Hepatocyte (in vitro differentiated cells): ENCODE data around the gene RPL13A. TPM values are rescaled to one million over a fixed set of nuclear protein-coding genes. Genes with fewer than 3 reads are reported as not detected.

Experiments used
- DNase-seq: peaks from one replicate; pipeline ENCODE4 v3.0.0-alpha.2; 2016; ENCODE audit warnings: low spot score
- H2AFZ ChIP-seq: fragments of 200-600 bp; sonication (generic); 2 replicates; pipeline ENCODE4 v1.6.0; 2016; ENCODE audit warnings: antibody characterized with exemption, mild to moderate bottlenecking
- H3K27ac ChIP-seq: fragments of 200-600 bp; sonication (generic); 2 replicates; pipeline ENCODE4 v1.5.1; 2016; ENCODE audit warnings: mild to moderate bottlenecking
- H3K27me3 ChIP-seq: fragments of 200-600 bp; sonication (generic); 2 replicates; pipeline ENCODE4 v1.6.1; 2016
- H3K36me3 ChIP-seq: fragments of 200-600 bp; sonication (generic); replicated peaks from 2 replicates; pipeline ENCODE4 v1.5.1; 2016; ENCODE audit warnings: low read depth; ENCODE audit not compliant: insufficient read depth
- H3K4me1 ChIP-seq: fragments of 200-600 bp; sonication (generic); 2 replicates; pipeline ENCODE4 v1.5.1; 2016; ENCODE audit warnings: mild to moderate bottlenecking, moderate library complexity; ENCODE audit not compliant: insufficient read depth
- H3K4me2 ChIP-seq: fragments of 200-600 bp; sonication (generic); 2 replicates; pipeline ENCODE4 v1.6.0; 2016
- H3K4me3 ChIP-seq: fragments of 200-600 bp; sonication (generic); 2 replicates; pipeline ENCODE4 v1.5.1; 2016; ENCODE audit warnings: mild to moderate bottlenecking
- H3K79me2 ChIP-seq: fragments of 200-600 bp; sonication (generic); 2 replicates; pipeline ENCODE4 v1.6.0; 2017; ENCODE audit warnings: mild to moderate bottlenecking
- H3K9me2 ChIP-seq: fragments of 200-600 bp; sonication (generic); replicated peaks from 2 replicates; pipeline ENCODE4 v1.6.0; 2017; ENCODE audit warnings: mild to moderate bottlenecking; ENCODE audit not compliant: insufficient read depth
- H3K9me3 ChIP-seq: fragments of 200-600 bp; sonication (generic); 2 replicates; pipeline ENCODE4 v1.5.1; 2016; ENCODE audit warnings: low read depth, mild to moderate bottlenecking
- H4K20me1 ChIP-seq: fragments of 200-600 bp; sonication (generic); 2 replicates; pipeline ENCODE4 v1.6.0; 2016; ENCODE audit warnings: mild to moderate bottlenecking; ENCODE audit not compliant: insufficient read depth, poor library complexity, severe bottlenecking
- EZH2 ChIP-seq: fragments of 200-600 bp; sonication (generic); IDR thresholded peaks from 2 replicates; pipeline ENCODE4 v1.6.1; 2016; ENCODE audit warnings: antibody characterized with exemption, mild to moderate bottlenecking, borderline replicate concordance
- EZH2phosphoT487 ChIP-seq: fragments of 200-600 bp; sonication (generic); IDR thresholded peaks from one replicate; pipeline ENCODE4 v1.6.1; 2018; ENCODE audit warnings: antibody characterized with exemption, mild to moderate bottlenecking, low read depth, moderate library complexity; ENCODE audit not compliant: unreplicated experiment, severe bottlenecking
- WGBS: methylation state at CpG from one replicate; pipeline ENCODE4 v1.1.6; 2016; ENCODE audit warnings: low lambda C conversion rate; ENCODE audit errors: missing lambda C conversion rate; 5-methylcytosine and 5-hydroxymethylcytosine counted together
- polyA plus RNA-seq: library from polyadenylated mRNA; unstranded; fragments of >200 nt; fragmentation: Nextera tagmentation; extraction: Ambion mirVana; gene quantifications from 2 replicates; pipeline ENCODE4 v1.2.1, GENCODE V29; 2016
- total RNA-seq: library from RNA; depleted of rRNA; stranded (reverse); fragments of >200 nt; gene quantifications from 2 replicates; pipeline ENCODE4 v1.2.3, GENCODE V29; 2014
- TF ChIP-seq, protein P1 (sequence below): fragments of 200-600 bp; sonication (generic); IDR thresholded peaks from 2 replicates; pipeline ENCODE4 v1.5.1; 2016; ENCODE audit warnings: antibody characterized with exemption, mild to moderate bottlenecking; ENCODE audit not compliant: poor library complexity

Gene RPL13A
- total and polyA plus RNA-seq, 2 experiments from 2014 or later, result 904 to 1,997 TPM

DNA sequence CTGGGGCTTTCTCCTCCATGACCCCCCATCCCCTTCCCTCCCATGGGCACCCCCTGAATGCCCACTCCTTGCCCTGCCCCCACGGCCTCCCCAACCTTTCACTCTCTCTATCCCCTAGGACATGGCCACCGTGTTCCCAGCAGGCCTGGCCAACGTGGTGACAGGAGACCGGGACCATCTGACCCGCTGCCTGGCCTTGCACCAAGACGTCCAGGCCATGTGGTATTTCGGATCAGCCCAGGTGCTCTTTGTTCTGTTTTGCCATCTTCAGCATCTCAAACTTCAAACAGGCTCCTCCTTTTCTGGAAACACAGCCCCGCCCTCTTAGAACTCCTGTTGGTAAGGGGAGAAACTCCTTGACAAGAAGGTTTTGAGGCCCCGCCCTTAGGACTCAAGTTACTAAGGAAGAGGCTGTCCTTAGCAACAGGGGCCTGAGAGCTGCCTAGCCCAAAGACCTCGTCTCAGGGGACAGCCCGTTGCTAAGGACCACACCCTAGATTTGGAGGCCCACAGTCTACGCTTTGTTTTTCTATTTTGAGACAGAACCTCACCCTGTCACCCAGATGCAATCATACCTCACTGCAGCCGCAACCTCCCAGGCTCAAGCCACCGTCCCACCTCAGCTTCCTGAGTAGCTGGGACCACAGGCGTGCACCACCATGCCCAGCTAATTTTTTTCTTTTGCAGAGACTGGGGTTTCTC, 18.5 kb upstream of the RPL13A start:
- 76% methylated on average over 15 of the region's 15 CpGs for WGBS
- no peaks in the 10 kb centered on the region for H4K20me1 ChIP-seq
- H3K27me3 ChIP-seq, result no peaks in the 10 kb centered on the region
- no peak overlapping the region for H2AFZ ChIP-seq
- no peak overlapping the region for H3K4me2 ChIP-seq
- peak; percentile 75 for DNase-seq
- no peak overlapping the region for H3K4me3 ChIP-seq
- no peaks in the 10 kb centered on the region for H3K9me2 ChIP-seq
- H3K36me3 ChIP-seq, result no peaks in the 10 kb centered on the region
- TF ChIP-seq, protein P1, sequence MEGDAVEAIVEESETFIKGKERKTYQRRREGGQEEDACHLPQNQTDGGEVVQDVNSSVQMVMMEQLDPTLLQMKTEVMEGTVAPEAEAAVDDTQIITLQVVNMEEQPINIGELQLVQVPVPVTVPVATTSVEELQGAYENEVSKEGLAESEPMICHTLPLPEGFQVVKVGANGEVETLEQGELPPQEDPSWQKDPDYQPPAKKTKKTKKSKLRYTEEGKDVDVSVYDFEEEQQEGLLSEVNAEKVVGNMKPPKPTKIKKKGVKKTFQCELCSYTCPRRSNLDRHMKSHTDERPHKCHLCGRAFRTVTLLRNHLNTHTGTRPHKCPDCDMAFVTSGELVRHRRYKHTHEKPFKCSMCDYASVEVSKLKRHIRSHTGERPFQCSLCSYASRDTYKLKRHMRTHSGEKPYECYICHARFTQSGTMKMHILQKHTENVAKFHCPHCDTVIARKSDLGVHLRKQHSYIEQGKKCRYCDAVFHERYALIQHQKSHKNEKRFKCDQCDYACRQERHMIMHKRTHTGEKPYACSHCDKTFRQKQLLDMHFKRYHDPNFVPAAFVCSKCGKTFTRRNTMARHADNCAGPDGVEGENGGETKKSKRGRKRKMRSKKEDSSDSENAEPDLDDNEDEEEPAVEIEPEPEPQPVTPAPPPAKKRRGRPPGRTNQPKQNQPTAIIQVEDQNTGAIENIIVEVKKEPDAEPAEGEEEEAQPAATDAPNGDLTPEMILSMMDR, result no peak
- TF ChIP-seq EZH2phosphoT487 (no peak), EZH2 (no peak)
- H3K4me1 ChIP-seq, result peaks cover 4% of the 10 kb centered on the region
- H3K9me3 ChIP-seq, result no peaks in the 10 kb centered on the region
- H3K27ac ChIP-seq, result peak overlapping the region; percentile 58
- H3K79me2 ChIP-seq, result no peaks in the 10 kb centered on the region

DNA sequence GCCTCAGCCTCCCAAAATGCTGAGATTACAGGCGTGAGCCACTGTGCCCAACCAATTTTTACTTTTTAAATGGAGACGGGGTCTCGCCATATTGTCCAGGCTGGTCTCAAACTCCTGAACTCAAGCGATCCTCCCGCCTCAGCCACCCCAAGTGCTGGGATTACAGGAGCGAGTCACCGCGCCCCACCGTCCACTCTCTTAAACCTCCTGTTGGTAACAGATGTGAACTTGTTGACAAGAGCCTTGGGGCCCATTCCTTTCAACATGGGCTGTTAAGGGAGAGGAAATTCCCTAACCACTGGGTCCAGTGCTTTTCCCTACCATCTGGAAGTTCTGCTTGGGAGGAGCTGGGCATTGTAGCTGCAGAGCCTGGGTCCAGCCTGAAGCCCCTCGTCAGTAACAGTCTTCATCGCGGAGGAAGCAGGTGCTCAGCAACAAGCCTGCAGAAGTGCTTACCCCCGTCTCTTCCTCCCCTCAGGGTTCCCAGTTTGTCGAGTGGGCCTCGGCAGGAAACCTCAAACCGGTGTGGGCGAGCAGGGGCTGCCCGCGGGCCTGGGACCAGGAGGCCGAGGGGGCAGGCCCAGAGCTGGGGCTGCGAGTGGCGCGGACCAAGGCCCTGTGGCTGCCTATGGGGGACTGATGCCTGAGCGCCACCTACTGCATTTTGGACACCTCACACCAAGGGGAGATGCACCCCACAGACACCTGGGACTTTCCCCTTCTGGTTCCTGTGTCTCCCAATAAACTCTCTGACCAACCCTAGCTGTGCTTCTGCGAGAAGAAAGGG, 17.4 kb upstream of the RPL13A start:
- H3K79me2 ChIP-seq, result no peaks in the 10 kb centered on the region
- H3K27ac ChIP-seq, result no peak overlapping the region
- no peak overlapping the region for H3K4me3 ChIP-seq
- no peaks in the 10 kb centered on the region for H3K36me3 ChIP-seq
- H4K20me1 ChIP-seq, result no peaks in the 10 kb centered on the region
- H3K9me2 ChIP-seq, result no peaks in the 10 kb centered on the region
- H3K4me2 ChIP-seq, result no peak overlapping the region
- TF ChIP-seq EZH2, result no peak
- TF ChIP-seq EZH2phosphoT487, result no peak
- TF ChIP-seq, protein P1, result no peak
- 95% methylated on average over 25 of the region's 25 CpGs for WGBS
- peaks cover 4% of the 10 kb centered on the region for H3K4me1 ChIP-seq
- no peaks in the 10 kb centered on the region for H3K9me3 ChIP-seq
- DNase-seq, result no peak
- no peak overlapping the region for H2AFZ ChIP-seq
- H3K27me3 ChIP-seq, result no peaks in the 10 kb centered on the region

DNA sequence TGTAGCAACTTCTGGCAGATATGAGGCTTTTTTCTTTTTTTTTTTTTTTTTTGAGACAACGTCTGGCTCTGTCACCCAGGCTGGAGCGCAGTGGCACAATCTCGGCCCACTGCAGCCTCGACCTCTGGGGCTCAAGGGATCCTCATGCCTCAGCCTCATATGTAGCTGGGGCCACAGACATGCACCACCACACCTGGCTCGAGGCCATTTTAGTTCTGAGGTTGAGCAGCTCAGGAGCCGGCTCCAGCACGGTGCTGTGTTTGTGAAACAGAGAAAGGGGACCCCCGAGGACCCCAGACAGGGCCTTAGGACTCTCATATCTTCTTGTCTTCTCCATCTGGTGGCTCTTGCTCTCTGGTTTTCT, 16.8 kb upstream of the RPL13A start:
- H3K4me2 ChIP-seq, result no peak overlapping the region
- no peaks in the 10 kb centered on the region for H3K79me2 ChIP-seq
- no peaks in the 10 kb centered on the region for H3K9me2 ChIP-seq
- H3K4me1 ChIP-seq, result peaks cover 4% of the 10 kb centered on the region
- H3K27me3 ChIP-seq, result no peaks in the 10 kb centered on the region
- WGBS, result 95% methylated on average over 8 of the region's 8 CpGs
- no peak overlapping the region for H2AFZ ChIP-seq
- no peaks in the 10 kb centered on the region for H3K9me3 ChIP-seq
- no peaks in the 10 kb centered on the region for H4K20me1 ChIP-seq
- H3K27ac ChIP-seq, result no peak overlapping the region
- TF ChIP-seq EZH2 (no peak), EZH2phosphoT487 (no peak)
- TF ChIP-seq, protein P1, result no peak
- H3K4me3 ChIP-seq, result no peak overlapping the region
- H3K36me3 ChIP-seq, result no peaks in the 10 kb centered on the region
- DNase-seq, result no peak
